Peyer's patch (tissue), 4 donors: ENCODE results near the gene CHRM4.

Experiments used
- POLR2A ChIP-seq, 2 donors: fragments of 450-650 bp; IDR thresholded peaks; one replicate each; pipeline ENCODE4 v1.5.1; 2017; ENCODE audit warnings: antibody characterized with exemption in 2 of 2, mild to moderate bottlenecking in 2 of 2, moderate library complexity in 2 of 2
- TF ChIP-seq, protein P1 (sequence below), 6 experiments: fragments of 450-650 bp in 4 of 6; fragments of 200-600 bp in 2 of 6; sonication (generic) in 1 of 6; IDR thresholded peaks; one replicate each; pipeline ENCODE4 v1.5.1; 2017 to 2019; ENCODE audit warnings: antibody characterized with exemption in 6 of 6, mild to moderate bottlenecking in 3 of 6, moderate library complexity in 1 of 6

DNA sequence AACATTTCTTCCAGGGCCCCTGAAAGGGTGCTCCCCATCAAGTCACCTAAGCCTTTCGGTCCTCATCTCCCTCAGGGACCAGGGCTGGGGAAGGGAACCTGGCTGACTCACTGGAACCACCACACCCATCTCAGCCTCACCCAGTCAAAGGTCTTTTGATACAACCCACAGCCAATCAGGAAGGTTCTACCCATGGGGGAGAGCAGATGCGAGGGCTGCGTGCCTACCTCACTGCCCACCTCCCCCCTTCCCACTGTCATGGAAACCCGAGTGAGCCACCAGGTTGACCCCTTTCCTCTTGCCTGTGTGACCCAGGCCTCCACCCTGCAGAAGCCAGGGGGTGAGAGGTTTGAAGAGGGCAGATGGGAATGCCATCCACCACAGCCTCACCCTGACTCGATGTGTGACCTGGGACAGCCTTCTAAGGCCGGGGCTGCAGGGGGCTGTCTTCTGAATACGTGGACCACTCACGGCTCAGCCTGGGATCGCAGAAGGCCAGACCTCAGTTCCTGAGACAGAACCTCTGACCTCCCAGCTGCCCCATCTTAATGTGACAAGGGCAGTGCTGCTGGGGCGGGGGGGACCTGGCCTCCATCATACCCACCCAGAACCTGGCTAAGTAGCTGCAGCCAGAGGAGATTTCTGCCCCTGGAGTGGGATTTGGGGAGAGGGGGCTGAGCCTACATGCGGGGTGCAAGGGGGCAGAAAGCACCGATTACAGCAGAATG, 7.4 kb downstream of the CHRM4 start:
- TF ChIP-seq POLR2A (IDR thresholded peaks at IDR 0.05), result no peak
- TF ChIP-seq, protein P1, sequence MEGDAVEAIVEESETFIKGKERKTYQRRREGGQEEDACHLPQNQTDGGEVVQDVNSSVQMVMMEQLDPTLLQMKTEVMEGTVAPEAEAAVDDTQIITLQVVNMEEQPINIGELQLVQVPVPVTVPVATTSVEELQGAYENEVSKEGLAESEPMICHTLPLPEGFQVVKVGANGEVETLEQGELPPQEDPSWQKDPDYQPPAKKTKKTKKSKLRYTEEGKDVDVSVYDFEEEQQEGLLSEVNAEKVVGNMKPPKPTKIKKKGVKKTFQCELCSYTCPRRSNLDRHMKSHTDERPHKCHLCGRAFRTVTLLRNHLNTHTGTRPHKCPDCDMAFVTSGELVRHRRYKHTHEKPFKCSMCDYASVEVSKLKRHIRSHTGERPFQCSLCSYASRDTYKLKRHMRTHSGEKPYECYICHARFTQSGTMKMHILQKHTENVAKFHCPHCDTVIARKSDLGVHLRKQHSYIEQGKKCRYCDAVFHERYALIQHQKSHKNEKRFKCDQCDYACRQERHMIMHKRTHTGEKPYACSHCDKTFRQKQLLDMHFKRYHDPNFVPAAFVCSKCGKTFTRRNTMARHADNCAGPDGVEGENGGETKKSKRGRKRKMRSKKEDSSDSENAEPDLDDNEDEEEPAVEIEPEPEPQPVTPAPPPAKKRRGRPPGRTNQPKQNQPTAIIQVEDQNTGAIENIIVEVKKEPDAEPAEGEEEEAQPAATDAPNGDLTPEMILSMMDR (IDR thresholded peaks at IDR 0.05), result no peak
